GM19395 (cell line): Measurements from ENCODE around the gene ETV3.

Source experiments
- ATAC-seq: cut with Tn5 transposase; IDR thresholded peaks from one replicate; pipeline ENCODE4 v1.9.1; 2021; ENCODE audit warnings: mild to moderate bottlenecking, moderate library complexity; ENCODE audit not compliant: unreplicated experiment

The ETV3 gene

GRCh38 chr1:157095091-157095490 lies 43.1 kb downstream of the ETV3 start:
- ATAC-seq = no peak

DNA sequence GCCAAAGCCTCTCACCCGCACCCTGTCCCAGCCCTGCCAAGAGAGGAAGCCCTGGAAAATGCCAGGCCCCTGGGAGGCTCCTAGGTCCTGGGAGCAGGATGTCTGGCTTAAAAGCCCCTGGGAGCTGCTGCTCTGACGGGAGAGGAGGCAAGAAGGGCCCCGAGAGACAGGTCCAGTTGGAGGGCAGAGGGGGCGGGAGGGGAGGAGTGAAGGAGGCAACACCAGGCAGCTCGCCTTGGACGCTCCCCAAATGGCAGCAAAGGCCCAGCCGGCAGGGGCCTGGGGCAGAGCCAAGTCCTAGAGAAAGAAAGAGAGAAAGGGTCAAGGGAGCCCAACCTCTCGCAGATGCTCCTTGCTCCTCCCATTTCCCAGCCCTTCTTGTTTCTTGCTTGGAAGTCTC lies 45.4 kb downstream of the ETV3 start:
- no peak for ATAC-seq

DNA sequence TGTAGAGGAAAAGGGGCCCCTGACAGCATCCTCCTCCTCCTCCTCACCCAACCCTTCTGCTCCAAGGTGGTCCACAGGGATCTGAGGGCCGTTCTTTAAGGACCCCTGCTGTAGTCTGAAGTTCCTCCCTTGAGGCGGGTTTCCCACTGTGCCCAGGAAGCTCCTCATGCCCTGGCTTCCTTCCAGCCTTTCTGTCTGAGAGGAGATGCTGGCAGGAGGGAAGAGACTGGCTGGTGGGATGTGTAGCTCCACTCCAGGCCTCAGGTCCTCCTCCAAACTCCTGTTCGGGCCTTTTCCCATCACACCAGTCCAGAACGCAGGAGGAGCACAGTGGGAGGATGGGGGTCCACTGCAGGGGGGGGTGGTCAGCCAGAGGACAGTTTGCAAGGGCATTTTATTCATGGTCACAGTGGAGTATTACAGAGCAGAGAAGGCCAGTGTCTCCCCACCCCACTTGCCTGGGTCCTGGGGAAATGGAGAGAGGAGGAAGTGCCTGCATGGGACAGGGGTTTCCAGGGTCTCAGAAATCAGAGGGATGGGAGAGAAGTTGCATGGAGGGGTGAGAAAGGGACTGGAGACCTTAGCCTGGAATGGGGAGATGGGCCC lies 46.4 kb downstream of the ETV3 start:
- ATAC-seq = no peak

- ATAC-seq = no peak
These were observed 47.0 kb downstream of the ETV3 start for GRCh38 chr1:157091186-157091585.

- ATAC-seq = no peak
These were observed 47.4 kb downstream of the ETV3 start for GRCh38 chr1:157090771-157091170.

GRCh38 chr1:157090196-157090647 lies 48.0 kb downstream of the ETV3 start:
- ATAC-seq = no peak

- no peak for ATAC-seq
These were observed 48.4 kb downstream of the ETV3 start for GRCh38 chr1:157089789-157090188.

GRCh38 chr1:157088607-157089006 lies 49.6 kb downstream of the ETV3 start:
- no peak for ATAC-seq

GRCh38 chr1:157087030-157087429 lies 51.2 kb downstream of the ETV3 start:
- no peak for ATAC-seq

DNA sequence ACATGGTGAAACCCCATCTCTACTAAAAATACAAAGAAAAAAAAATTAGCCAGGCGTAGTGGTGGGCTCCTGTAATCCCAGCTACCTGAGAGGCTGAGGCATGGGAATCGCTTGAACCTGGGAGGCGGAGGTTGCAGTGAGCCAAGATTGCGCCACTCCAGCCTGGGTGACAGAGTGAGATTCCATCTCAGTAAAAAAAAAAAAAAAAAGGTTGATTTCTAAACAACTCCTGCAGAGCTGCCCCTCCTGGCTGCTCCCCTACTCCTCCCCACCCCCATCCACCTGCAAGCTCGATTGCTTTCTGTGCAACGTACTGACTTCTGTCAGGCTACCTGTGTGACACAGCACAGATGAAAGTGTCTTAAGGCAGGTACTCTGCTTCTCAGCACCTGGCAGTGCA lies 51.9 kb downstream of the ETV3 start:
- ATAC-seq = no peak

DNA sequence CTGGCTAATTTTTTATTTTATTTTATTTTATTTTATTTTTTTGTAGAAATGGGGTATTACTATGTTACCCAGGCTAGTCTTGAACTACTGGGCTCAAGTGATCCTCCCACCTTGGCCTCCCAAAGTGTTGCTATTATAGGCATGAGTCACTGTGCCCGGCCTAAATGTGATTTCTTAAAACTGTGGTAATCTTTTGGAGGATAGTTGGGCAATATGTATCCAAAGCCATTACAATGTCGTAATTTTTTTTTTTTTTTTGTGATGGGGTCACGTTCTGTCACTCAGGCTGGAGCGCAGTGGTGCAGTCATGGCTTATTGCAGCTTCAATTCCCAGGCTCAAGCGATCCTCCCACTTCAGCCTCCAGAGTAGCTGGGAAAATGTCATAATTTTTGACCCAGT lies 52.8 kb downstream of the ETV3 start:
- no peak for ATAC-seq

- no peak for ATAC-seq
These were observed 53.5 kb downstream of the ETV3 start for GRCh38 chr1:157084720-157085119.

- no peak for ATAC-seq
These were observed 56.5 kb downstream of the ETV3 start for GRCh38 chr1:157081707-157082106.

DNA sequence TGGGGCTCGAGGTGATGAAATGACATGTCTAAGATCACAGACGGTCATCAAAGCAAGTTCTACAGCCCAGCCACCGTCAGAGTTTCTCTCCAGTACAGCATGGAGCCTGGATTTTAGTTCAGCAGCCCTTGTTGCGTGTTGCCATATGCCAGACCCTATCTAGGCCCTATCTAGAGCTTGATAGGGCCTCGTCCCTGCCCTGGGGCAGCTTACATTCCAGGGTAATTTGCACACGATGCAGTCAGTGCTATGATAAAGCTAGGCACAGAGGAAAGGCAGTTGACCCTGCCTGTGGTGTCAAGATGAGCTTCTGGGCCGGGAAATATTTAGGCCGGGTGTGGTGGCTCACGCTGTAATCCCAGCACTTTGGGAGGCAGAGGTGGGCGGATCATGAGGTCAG lies 57.5 kb downstream of the ETV3 start:
- ATAC-seq = no peak

- no peak for ATAC-seq
These were observed 60.8 kb downstream of the ETV3 start for GRCh38 chr1:157077394-157077793.

DNA sequence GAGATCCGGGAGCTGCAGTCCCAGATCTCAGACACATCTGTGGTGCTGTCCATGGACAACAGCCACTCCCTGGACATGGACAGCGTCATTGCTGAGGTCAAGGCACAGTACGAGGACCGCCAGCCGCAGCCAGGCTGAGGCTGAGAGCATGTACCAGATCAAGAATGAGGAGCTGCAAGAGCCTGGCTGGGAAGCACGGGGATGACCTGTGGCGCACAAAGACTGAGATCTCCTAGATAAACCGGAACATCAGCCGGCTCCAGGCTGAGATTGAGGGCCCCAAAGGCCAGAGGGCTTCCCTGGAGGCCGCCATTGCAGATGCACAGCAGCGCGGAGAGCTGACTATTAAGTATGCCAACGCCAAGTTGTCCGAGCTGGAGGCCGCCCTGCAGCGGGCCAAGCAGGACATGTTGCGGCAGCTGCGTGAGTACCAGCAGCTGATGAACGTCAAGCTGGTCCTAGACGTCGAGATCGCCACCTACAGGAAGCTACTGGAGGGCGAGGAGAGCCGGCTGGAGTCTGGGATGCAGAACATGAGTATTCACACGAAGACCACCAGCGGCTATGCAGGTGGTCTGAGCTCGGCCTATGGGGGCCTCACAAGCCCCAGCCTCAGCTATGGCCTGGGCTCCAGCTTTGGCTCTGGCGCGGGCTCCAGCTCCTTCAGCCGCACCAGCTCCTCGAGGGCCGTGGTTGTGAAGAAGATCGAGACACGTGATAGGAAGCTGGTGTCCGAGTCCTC lies 64.1 kb downstream of the ETV3 start:
- ATAC-seq = no peak
